B cell (primary cell): ENCODE data around the gene GSG1L. TPM values are rescaled to one million over a fixed set of nuclear protein-coding genes. Genes with fewer than 3 reads are reported as not detected.

Experiments used
- ATAC-seq: fragments of 200-7000 bp; cut with Tn5 transposase; one replicate; pipeline ENCODE4 v1.10.0; 2021; ENCODE audit warnings: low read depth, mild to moderate bottlenecking, moderate number of reproducible peaks, moderate library complexity
- CTCF ChIA-PET: fragments of 350-600 bp; sonication (Branson Sonifier 250); formaldehyde crosslinking; loops from one replicate; lab custom pipeline; 2021; ENCODE audit warnings: antibody characterized with exemption, inconsistent platforms; lab: Charles Lee
- POLR2A ChIA-PET: fragments of 350-600 bp; sonication (Branson Sonifier 250); formaldehyde crosslinking; loops from one replicate; lab custom pipeline; 2021; ENCODE audit warnings: antibody characterized with exemption; lab: Charles Lee
- DNase-seq: peaks from one replicate; pipeline ENCODE4 v3.0.0; 2013
- H2AFZ ChIP-seq: 2 replicates; pipeline ENCODE4 v1.6.1; 2012; ENCODE audit warnings: mild to moderate bottlenecking, low read depth, low read length; ENCODE audit not compliant: insufficient read depth, poor library complexity, severe bottlenecking
- H3K27ac ChIP-seq, 2 donors: 1 replicate in 1 of 2; 2 replicates in 1 of 2; pipeline ENCODE4 v1.5.1; 2012 to 2013; ENCODE audit warnings: low read length in 2 of 2, mild to moderate bottlenecking in 2 of 2, moderate library complexity in 1 of 2
- H3K27me3 ChIP-seq, 4 experiments: fragments of 200-600 bp in 1 of 4; sonication (generic) in 1 of 4; replicated peaks in 1 of 4; 1 replicate in 2 of 4; 2 replicates in 2 of 4; pipeline versions ENCODE4 v1.6.1 to v1.7.0; 2013 to 2016; ENCODE audit warnings: low read length in 3 of 4, mild to moderate bottlenecking in 2 of 4, mixed read lengths in 1 of 4, moderate library complexity in 1 of 4; ENCODE audit not compliant: insufficient read depth in 4 of 4, control insufficient read depth in 3 of 4; ENCODE audit errors: control extremely low read depth in 1 of 4
- H3K36me3 ChIP-seq, 2 experiments: replicated peaks in 1 of 2; 1 replicate in 1 of 2; 2 replicates in 1 of 2; pipeline versions ENCODE4 v1.6.1 to v1.7.1; 2013; ENCODE audit warnings: low read length in 1 of 2; ENCODE audit not compliant: insufficient read depth in 2 of 2, control insufficient read depth in 1 of 2; ENCODE audit errors: control extremely low read depth in 1 of 2, extremely low read depth in 1 of 2
- H3K4me1 ChIP-seq, 2 donors: fragments of 200-600 bp in 1 of 2; sonication (generic) in 1 of 2; 1 replicate in 1 of 2; 2 replicates in 1 of 2; pipeline versions ENCODE4 v1.5.1 to v1.6.1; 2013 to 2017; ENCODE audit warnings: low read length in 2 of 2; ENCODE audit not compliant: control insufficient read depth in 2 of 2, insufficient read depth in 2 of 2
- H3K4me2 ChIP-seq: replicated peaks from 2 replicates; pipeline ENCODE3; 2012; ENCODE audit warnings: mild to moderate bottlenecking, low read depth, low read length; ENCODE audit not compliant: poor library complexity, severe bottlenecking
- H3K4me3 ChIP-seq, 5 experiments: fragments of 200-600 bp in 1 of 5; sonication (generic) in 1 of 5; 1 replicate in 3 of 5; 2 replicates in 2 of 5; pipeline versions ENCODE4 v1.5.1 to v1.7.0; 2011 to 2016; ENCODE audit warnings: low read length in 4 of 5, mild to moderate bottlenecking in 4 of 5, low read depth in 2 of 5, control low read depth in 1 of 5, moderate library complexity in 1 of 5; ENCODE audit not compliant: insufficient read depth in 1 of 5; ENCODE audit errors: control extremely low read depth in 1 of 5, extremely low read depth in 1 of 5
- H3K79me2 ChIP-seq: fragments of 200-600 bp; sonication (generic); one replicate; pipeline ENCODE4 v1.6.0; 2016; ENCODE audit warnings: low read length; ENCODE audit not compliant: control insufficient read depth, insufficient read depth
- H3K9ac ChIP-seq: fragments of 200-600 bp; sonication (generic); 2 replicates; pipeline ENCODE4 v1.6.1; 2017; ENCODE audit warnings: mild to moderate bottlenecking, low read length, moderate library complexity
- H3K9me3 ChIP-seq, 3 donors: one replicate each; pipeline versions ENCODE4 v1.6.1 to v1.7.1; 2013; ENCODE audit warnings: low read length in 2 of 3; ENCODE audit not compliant: control insufficient read depth in 2 of 3, insufficient read depth in 1 of 3; ENCODE audit errors: control extremely low read depth in 1 of 3
- H4K20me1 ChIP-seq: 2 replicates; pipeline ENCODE4 v1.6.0; 2012; ENCODE audit warnings: mild to moderate bottlenecking, low read length; ENCODE audit not compliant: insufficient read depth, control insufficient read depth, poor library complexity, severe bottlenecking
- H3K27ac Mint-ChIP-seq: one replicate; pipeline ENCODE4 v1.8.0; 2021; ENCODE audit warnings: mixed read lengths
- H3K27me3 Mint-ChIP-seq: one replicate; pipeline ENCODE4 v1.8.0; 2021; ENCODE audit warnings: mixed read lengths
- H3K4me1 Mint-ChIP-seq: one replicate; pipeline ENCODE4 v1.8.0; 2021; ENCODE audit warnings: mixed read lengths
- H3K4me3 Mint-ChIP-seq: one replicate; pipeline ENCODE4 v1.8.0; 2021; ENCODE audit warnings: mixed read lengths
- H3K9me3 Mint-ChIP-seq: one replicate; pipeline ENCODE4 v1.8.0; 2022; ENCODE audit warnings: mixed read lengths; ENCODE audit not compliant: insufficient read depth
- CTCF ChIP-seq: fragments of 200-600 bp; IDR thresholded peaks from one replicate; pipeline ENCODE4 v1.8.0; 2022; ENCODE audit warnings: antibody characterized with exemption, mild to moderate bottlenecking
- EZH2 ChIP-seq: IDR thresholded peaks from 2 replicates; pipeline ENCODE4 v1.6.1; 2012; ENCODE audit warnings: borderline replicate concordance, low read depth, mild to moderate bottlenecking, moderate library complexity, low read length; ENCODE audit not compliant: insufficient read depth, poor library complexity, severe bottlenecking
- WGBS: methylation state at CpG from one replicate; pipeline ENCODE4 v1.1.5; 2013; ENCODE audit warnings: missing lambda C conversion rate; ENCODE audit not compliant: insufficient coverage; 5-methylcytosine and 5-hydroxymethylcytosine counted together
- intact Hi-C: fragments of 100-400 bp; cut with micrococcal nuclease; formaldehyde crosslinking; loops from one replicate; pipeline ENCODE4 v1.10.0; 2022
- polyA plus RNA-seq: library from polyadenylated mRNA; depleted of rRNA; stranded (reverse); fragments of >200 nt; gene quantifications from 2 replicates; pipeline ENCODE4 v1.2.3, GENCODE V29; 2012
- total RNA-seq, 2 donors: library from RNA; stranded (reverse); fragments of 120-200 nt in 1 of 2; gene quantifications; 1 replicate in 1 of 2; 2 replicates in 1 of 2; pipeline versions ENCODE4 v1.2.3 to v1.2.4, GENCODE V29; 2013 to 2022

The GSG1L gene
- total and polyA plus RNA-seq, 2 donors (not counting 1 experiment from before 2014, with no cell fraction given), result 0.01 TPM; not detected in 1

DNA sequence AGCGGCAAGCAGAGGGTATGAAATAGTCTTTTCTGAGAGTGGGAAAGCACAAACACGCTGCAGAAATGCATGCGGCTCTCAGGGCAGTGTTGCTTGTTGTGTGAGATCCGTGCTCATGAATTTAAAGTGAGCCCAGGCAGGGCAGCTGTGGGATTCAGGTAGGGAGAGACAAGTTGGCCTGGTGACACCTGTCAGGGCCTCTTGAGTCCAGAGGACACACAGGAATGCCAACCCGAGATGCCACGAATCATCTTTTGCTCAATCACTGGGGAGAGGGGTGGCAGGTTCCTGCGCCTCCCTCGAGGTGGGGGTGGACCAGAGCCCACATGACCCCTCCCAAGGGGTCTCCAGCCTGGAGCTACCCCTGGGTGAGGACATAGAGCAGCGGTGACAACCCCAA lies 211.9 kb downstream of the GSG1L start:
- intact Hi-C loops, result no loop called here
- Histone ChIP-seq H3K4me3 (no peak overlapping the region), H3K9me3 (peaks cover 0 to 5% (median 0%) of the 10 kb centered on the region in 3 donors), H3K36me3 (no peaks in the 10 kb centered on the region), H3K4me2 (no peak overlapping the region), H3K9ac (no peak overlapping the region), H3K4me1 (no peaks in the 10 kb centered on the region), H2AFZ (no peak overlapping the region), H4K20me1 (no peaks in the 10 kb centered on the region), H3K27ac (no peak overlapping the region), H3K27me3 (peaks cover 0 to 5% (median 1%) of the 10 kb centered on the region in 4 experiments), H3K79me2 (no peaks in the 10 kb centered on the region)
- TF ChIP-seq CTCF, result no peak
- no peak for TF ChIP-seq EZH2
- Mint-ChIP-seq H3K27me3 (peaks cover 33% of the 10 kb centered on the region), H3K9me3 (no peaks in the 10 kb centered on the region), H3K27ac (no peak overlapping the region), H3K4me3 (no peak overlapping the region), H3K4me1 (no peaks in the 10 kb centered on the region)
- DNase-seq (no peak), ATAC-seq (no peak)
- ChIA-PET POLR2A (no interaction called here), CTCF (no interaction called here)
- WGBS, result 80% methylated on average over 8 of the region's 9 CpGs

GRCh38 chr16:27849621-27850020 lies 213.9 kb downstream of the GSG1L start:
- H3K4me3 ChIP-seq, result no peak overlapping the region
- TF ChIP-seq CTCF (no peak), EZH2 (no peak)
- peaks cover 41% of the 10 kb centered on the region for H3K27me3 Mint-ChIP-seq
- intact Hi-C loops, result no loop called here
- ATAC-seq (no peak), DNase-seq (no peak)
- 86% methylated on average over 3 of the region's 3 CpGs for WGBS
- no peak overlapping the region for H3K4me2 ChIP-seq
- no peak overlapping the region for H3K27ac ChIP-seq
- POLR2A ChIA-PET, result no interaction called here
- no peaks in the 10 kb centered on the region for H4K20me1 ChIP-seq
- no peaks in the 10 kb centered on the region for H3K4me1 ChIP-seq
- no peak overlapping the region for H3K27ac Mint-ChIP-seq
- H3K9me3 Mint-ChIP-seq, result peaks cover 3% of the 10 kb centered on the region
- CTCF ChIA-PET, result no interaction called here
- no peaks in the 10 kb centered on the region for H3K36me3 ChIP-seq
- no peaks in the 10 kb centered on the region for H3K4me1 Mint-ChIP-seq
- H3K79me2 ChIP-seq, result no peaks in the 10 kb centered on the region
- peaks cover 0 to 5% (median 1%) of the 10 kb centered on the region in 4 experiments for H3K27me3 ChIP-seq
- H3K4me3 Mint-ChIP-seq, result no peak overlapping the region
- H3K9ac ChIP-seq, result no peak overlapping the region
- no peak overlapping the region for H2AFZ ChIP-seq
- H3K9me3 ChIP-seq, result peaks cover 0 to 5% (median 1%) of the 10 kb centered on the region in 3 donors
